Measurements from ENCODE around the gene AP3B1. TPM values are rescaled to one million over a fixed set of nuclear protein-coding genes. Genes with fewer than 3 reads are reported as not detected.

Gene AP3B1
- total RNA-seq, 1 donor from 2014 or later: 45.5 TPM

DNA sequence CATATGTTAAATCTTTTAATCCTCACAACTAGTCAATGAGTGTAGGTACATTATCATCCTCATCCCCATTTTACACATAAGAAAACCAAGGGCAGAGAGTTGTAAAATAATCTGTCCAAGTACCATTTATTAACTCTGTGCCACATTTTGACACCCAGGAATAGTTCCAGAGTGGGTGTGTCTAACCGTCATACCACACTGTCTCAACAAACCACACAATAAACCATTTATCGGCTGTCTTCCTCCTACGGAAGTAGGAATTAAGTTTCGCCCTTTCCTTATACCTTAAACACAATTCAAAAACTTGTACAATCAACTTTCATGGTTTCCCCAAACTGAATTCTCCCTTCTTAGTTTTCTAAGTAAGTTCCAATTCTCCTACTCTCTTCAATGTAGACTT is 11.4 kb downstream of the AP3B1 start:
- intact Hi-C loops (cut with micrococcal nuclease): no loop called here
- H3K9me3 Mint-ChIP-seq: no peaks in the 10 kb centered on the region
- no peak for DNase-seq
- peaks cover 10% of the 10 kb centered on the region for H3K36me3 Mint-ChIP-seq (ENCODE audit: low read depth)
- H3K27ac Mint-ChIP-seq: no peak overlapping the region
- H3K4me1 Mint-ChIP-seq: peaks cover 18% of the 10 kb centered on the region
- H3K4me3 Mint-ChIP-seq: no peak overlapping the region
- H3K27me3 Mint-ChIP-seq: no peaks in the 10 kb centered on the region

DNA sequence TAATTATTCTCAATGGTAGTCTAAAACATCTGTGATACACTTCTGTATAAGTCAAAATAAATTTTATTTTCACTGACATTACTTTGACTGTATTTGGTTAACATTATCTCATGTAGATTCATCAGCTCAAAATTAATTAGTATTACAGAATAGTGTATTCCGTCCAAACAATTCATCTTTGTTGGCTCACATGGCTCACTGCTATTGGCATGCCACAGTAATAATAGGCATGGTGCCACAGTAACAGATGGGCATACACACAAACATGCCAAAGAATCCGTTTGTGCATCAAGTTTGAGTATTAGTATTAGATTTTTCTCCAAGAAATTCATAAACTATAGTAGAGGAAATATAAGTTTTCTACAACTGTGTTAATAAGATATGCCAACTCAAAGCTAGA is 14.2 kb downstream of the AP3B1 start:
- H3K9me3 Mint-ChIP-seq: no peaks in the 10 kb centered on the region
- peaks cover 7% of the 10 kb centered on the region for H3K4me1 Mint-ChIP-seq
- H3K4me3 Mint-ChIP-seq: no peak overlapping the region
- H3K27ac Mint-ChIP-seq: no peak overlapping the region
- DNase-seq: no peak
- H3K36me3 Mint-ChIP-seq (ENCODE audit: low read depth): peaks cover 4% of the 10 kb centered on the region
- no peaks in the 10 kb centered on the region for H3K27me3 Mint-ChIP-seq
- intact Hi-C loops (cut with micrococcal nuclease): no loop called here

DNA sequence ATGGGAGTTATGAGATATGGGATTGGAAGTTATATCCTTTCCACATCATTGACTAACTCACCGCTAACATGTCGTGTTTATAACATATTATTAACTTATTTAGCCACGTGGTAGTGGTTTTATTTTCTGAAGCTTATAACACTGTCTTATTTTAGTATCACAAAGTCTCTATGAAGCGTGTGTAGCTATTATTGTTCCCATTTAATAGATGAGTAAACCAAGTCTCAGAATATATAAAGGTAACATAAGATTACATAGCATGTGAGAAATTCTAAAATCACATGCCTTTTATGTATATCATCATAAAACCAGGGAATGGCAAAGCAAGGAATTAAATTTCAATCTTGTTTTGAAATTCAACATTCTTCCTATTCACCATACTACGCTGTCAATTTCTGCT is 15.3 kb downstream of the AP3B1 start:
- Mint-ChIP-seq H3K9me3 (no peaks in the 10 kb centered on the region), H3K27ac (no peak overlapping the region), H3K36me3 (ENCODE audit: low read depth) (peaks cover 2% of the 10 kb centered on the region), H3K27me3 (no peaks in the 10 kb centered on the region), H3K4me3 (no peak overlapping the region), H3K4me1 (peaks cover 4% of the 10 kb centered on the region)
- intact Hi-C loops (cut with micrococcal nuclease): no loop called here
- DNase-seq: no peak

- H3K4me1 Mint-ChIP-seq: peaks cover 2% of the 10 kb centered on the region
- peaks cover 4% of the 10 kb centered on the region for H3K36me3 Mint-ChIP-seq (ENCODE audit: low read depth)
- H3K4me3 Mint-ChIP-seq: no peak overlapping the region
- no peak overlapping the region for H3K27ac Mint-ChIP-seq
- no peaks in the 10 kb centered on the region for H3K27me3 Mint-ChIP-seq
- intact Hi-C loops (cut with micrococcal nuclease): no loop called here
- no peaks in the 10 kb centered on the region for H3K9me3 Mint-ChIP-seq
- no peak for DNase-seq
These were observed 16.8 kb downstream of the AP3B1 start for GRCh38 chr5:78277715-78278114.

- intact Hi-C loops (cut with micrococcal nuclease): no loop called here
- peaks cover 2% of the 10 kb centered on the region for H3K4me1 Mint-ChIP-seq
- H3K4me3 Mint-ChIP-seq: no peak overlapping the region
- H3K27ac Mint-ChIP-seq: no peak overlapping the region
- H3K9me3 Mint-ChIP-seq: no peaks in the 10 kb centered on the region
- peaks cover 1% of the 10 kb centered on the region for H3K36me3 Mint-ChIP-seq (ENCODE audit: low read depth)
- H3K27me3 Mint-ChIP-seq: no peaks in the 10 kb centered on the region
- no peak for DNase-seq
These were observed 18.4 kb downstream of the AP3B1 start for GRCh38 chr5:78275998-78276543.

DNA sequence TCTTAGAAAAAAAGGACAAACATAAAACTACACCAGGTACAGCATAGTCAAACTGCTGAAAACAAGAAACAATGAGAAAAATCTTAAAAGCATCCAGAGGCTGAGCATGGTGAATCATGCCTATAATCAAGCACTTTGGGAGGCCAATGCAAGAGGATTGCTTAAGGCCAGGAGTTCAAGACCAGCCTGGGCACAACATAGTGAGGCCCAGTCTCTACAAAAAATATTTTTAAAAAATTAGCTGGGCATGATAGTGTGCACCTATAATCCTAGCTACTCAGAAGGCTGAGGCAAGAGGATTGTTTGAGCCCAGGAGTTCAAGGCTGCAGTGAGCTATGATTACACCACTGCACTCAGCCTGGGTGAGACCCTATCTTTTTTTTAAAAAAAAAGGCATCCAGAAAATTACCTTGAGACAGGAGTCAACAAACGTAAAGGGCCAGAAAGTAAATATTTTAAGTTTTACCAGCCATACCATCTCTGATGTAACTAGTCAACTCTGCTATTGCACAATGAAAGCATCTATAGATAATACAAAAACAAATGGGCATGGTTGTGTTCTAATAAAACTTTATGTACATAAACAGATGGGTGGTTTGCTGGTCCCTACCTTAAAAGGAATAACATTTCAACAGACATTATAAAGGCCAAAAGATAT is 19.8 kb downstream of the AP3B1 start:
- Mint-ChIP-seq H3K4me1 (peaks cover 2% of the 10 kb centered on the region), H3K27ac (no peak overlapping the region), H3K9me3 (no peaks in the 10 kb centered on the region), H3K36me3 (ENCODE audit: low read depth) (peaks cover 1% of the 10 kb centered on the region), H3K27me3 (no peaks in the 10 kb centered on the region), H3K4me3 (no peak overlapping the region)
- DNase-seq: no peak
- intact Hi-C loops (cut with micrococcal nuclease): no loop called here

DNA sequence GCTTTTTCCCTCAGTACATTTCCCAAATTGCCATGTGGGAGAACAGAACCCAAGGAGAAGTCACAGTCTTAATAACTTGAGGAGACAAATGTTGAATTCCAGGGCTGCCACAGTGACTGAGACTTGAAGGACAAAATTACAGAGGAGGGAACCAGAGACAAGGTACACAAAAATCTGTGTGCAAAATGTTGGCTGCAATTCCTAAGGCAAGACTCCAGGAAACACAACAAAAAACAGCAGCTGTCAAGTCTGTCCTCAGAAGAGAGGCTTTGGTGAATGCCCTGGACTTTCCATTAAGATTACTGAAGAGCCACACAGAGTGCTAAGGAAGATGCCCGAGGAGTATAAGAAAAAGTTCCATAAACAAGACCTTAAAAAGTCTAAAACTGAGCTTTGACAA is 21.1 kb downstream of the AP3B1 start:
- intact Hi-C loops (cut with micrococcal nuclease): no loop called here
- no peak for DNase-seq
- Mint-ChIP-seq H3K9me3 (no peaks in the 10 kb centered on the region), H3K4me1 (peaks cover 3% of the 10 kb centered on the region), H3K27me3 (no peaks in the 10 kb centered on the region), H3K4me3 (no peak overlapping the region), H3K27ac (no peak overlapping the region), H3K36me3 (ENCODE audit: low read depth) (peaks cover 1% of the 10 kb centered on the region)

- Mint-ChIP-seq H3K9me3 (no peaks in the 10 kb centered on the region), H3K4me1 (peaks cover 5% of the 10 kb centered on the region), H3K4me3 (no peak overlapping the region), H3K27me3 (no peaks in the 10 kb centered on the region), H3K36me3 (ENCODE audit: low read depth) (peaks cover 1% of the 10 kb centered on the region), H3K27ac (no peak overlapping the region)
- DNase-seq: no peak
- intact Hi-C loops (cut with micrococcal nuclease): no loop called here
These were observed 22.7 kb downstream of the AP3B1 start for GRCh38 chr5:78271766-78272165.

DNA sequence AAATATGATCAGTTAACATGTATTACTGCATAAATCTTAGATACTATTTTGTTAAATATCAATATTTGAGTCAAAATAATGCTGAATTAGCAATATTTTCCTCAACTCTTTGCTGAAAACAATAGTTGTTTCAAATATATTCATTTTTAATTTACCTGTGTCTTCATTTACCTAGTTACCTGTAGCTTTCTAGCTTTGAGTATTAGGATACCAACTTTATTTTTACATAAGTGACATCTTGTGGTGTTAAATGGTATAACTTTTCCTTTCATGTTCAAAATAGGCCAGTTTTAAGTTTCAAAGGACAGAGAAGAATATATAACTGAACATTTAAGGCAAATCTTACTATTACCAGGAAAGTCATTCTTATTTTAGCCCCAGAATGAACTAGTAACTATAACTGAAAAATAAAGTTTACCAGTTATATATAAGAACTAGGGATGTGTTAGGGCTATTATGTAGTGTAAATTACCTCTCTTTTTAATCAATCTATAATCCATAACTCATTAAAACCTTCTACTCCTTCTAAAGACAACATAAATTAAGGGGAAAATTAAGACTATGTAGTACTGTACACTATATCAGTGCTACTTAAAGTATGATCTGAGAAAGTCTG is 25.3 kb downstream of the AP3B1 start:
- no peaks in the 10 kb centered on the region for H3K9me3 Mint-ChIP-seq
- peaks cover 12% of the 10 kb centered on the region for H3K36me3 Mint-ChIP-seq (ENCODE audit: low read depth)
- peaks cover 7% of the 10 kb centered on the region for H3K4me1 Mint-ChIP-seq
- intact Hi-C loops (cut with micrococcal nuclease): loop anchor here (10.0 kb wide), 1 partner anchor 624 kb away; no protein-coding TSS in a partner anchor
- DNase-seq: no peak
- H3K27me3 Mint-ChIP-seq: no peaks in the 10 kb centered on the region
- H3K4me3 Mint-ChIP-seq: no peak overlapping the region
- H3K27ac Mint-ChIP-seq: no peak overlapping the region

DNA sequence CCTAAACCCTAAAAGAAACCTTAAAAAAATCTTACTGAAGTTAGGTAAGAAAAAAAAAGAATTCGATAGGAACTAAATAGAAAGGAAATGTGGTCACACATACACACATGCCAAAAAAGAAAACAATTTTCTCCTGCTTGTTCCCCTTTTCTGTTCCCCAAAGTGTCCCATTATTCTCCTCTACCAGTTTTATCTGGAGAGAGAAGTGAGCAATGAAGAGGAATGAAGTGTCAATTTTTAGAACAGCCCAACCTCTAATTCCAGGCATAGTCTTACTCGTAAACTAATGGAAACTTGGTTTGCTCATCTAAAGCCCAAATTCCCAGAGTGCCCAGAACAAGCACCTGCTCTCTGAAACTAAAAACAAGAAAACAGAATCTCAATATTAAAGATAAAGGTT is 26.1 kb downstream of the AP3B1 start:
- Mint-ChIP-seq H3K27me3 (no peaks in the 10 kb centered on the region), H3K36me3 (ENCODE audit: low read depth) (peaks cover 15% of the 10 kb centered on the region), H3K9me3 (no peaks in the 10 kb centered on the region), H3K27ac (no peak overlapping the region), H3K4me1 (peaks cover 5% of the 10 kb centered on the region), H3K4me3 (no peak overlapping the region)
- intact Hi-C loops (cut with micrococcal nuclease): loop anchor here (10.0 kb wide), 1 partner anchor 624 kb away; no protein-coding TSS in a partner anchor
- DNase-seq: no peak

- Mint-ChIP-seq H3K4me1 (peaks cover 5% of the 10 kb centered on the region), H3K9me3 (no peaks in the 10 kb centered on the region), H3K27me3 (no peaks in the 10 kb centered on the region), H3K4me3 (no peak overlapping the region), H3K27ac (no peak overlapping the region), H3K36me3 (ENCODE audit: low read depth) (peaks cover 28% of the 10 kb centered on the region)
- DNase-seq: no peak
- intact Hi-C loops (cut with micrococcal nuclease): loop anchor here (10.0 kb wide), 1 partner anchor 620 kb away; no protein-coding TSS in a partner anchor
These were observed 29.3 kb downstream of the AP3B1 start for GRCh38 chr5:78265163-78265562.

GRCh38 chr5:78264600-78264999 is 29.9 kb downstream of the AP3B1 start:
- Mint-ChIP-seq H3K27me3 (no peaks in the 10 kb centered on the region), H3K36me3 (ENCODE audit: low read depth) (peaks cover 29% of the 10 kb centered on the region), H3K27ac (no peak overlapping the region), H3K4me3 (no peak overlapping the region), H3K4me1 (peaks cover 5% of the 10 kb centered on the region), H3K9me3 (no peaks in the 10 kb centered on the region)
- no peak for DNase-seq
- intact Hi-C loops (cut with micrococcal nuclease): loop anchor here (10.0 kb wide), 1 partner anchor 620 kb away; no protein-coding TSS in a partner anchor

DNA sequence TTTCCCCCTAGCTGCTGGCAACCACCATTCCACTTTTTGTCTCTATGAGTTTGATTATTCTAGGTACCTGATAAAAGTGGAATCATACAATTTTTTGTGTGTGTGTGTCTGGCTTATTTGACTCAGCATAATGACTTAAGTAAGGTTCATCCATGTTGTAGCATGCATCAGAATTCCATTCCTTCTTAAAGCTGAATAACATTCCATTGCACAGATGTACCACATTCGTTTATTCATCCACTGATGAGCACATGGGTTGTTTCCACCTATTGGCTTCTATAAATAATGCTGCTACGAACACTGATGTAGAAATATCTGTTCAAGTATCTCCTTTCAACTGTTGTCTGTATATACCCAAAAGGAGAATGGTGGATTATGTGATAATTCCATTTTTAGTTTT is 33.7 kb downstream of the AP3B1 start:
- peaks cover 5% of the 10 kb centered on the region for H3K4me1 Mint-ChIP-seq
- H3K4me3 Mint-ChIP-seq: no peak overlapping the region
- H3K9me3 Mint-ChIP-seq: no peaks in the 10 kb centered on the region
- no peaks in the 10 kb centered on the region for H3K27me3 Mint-ChIP-seq
- DNase-seq: no peak
- peaks cover 59% of the 10 kb centered on the region for H3K36me3 Mint-ChIP-seq (ENCODE audit: low read depth)
- intact Hi-C loops (cut with micrococcal nuclease): loop anchor here (10.0 kb wide), 1 partner anchor 616 kb away; no protein-coding TSS in a partner anchor
- no peak overlapping the region for H3K27ac Mint-ChIP-seq

DNA sequence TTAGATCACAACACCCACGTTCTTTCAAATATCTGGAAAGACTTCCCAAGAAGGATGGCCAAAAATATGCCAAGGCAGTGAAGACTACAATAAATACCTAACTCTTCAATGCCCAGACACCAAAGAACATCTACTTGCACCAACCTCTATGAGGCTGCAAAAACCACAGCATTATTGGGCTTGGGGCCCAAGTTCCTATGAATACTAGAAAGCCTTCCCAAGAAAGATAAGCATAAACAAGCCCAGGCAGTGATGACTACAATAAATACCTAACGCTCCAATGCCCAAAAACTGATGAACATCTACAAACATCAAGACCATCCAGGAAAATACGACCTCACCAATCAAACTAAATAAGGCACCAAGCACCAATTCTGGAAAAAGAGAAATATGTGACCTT is 41.3 kb downstream of the AP3B1 start:
- H3K27ac Mint-ChIP-seq: no peak overlapping the region
- intact Hi-C loops (cut with micrococcal nuclease): no loop called here
- H3K27me3 Mint-ChIP-seq: no peaks in the 10 kb centered on the region
- H3K4me1 Mint-ChIP-seq: peaks cover 7% of the 10 kb centered on the region
- peaks cover 51% of the 10 kb centered on the region for H3K36me3 Mint-ChIP-seq (ENCODE audit: low read depth)
- DNase-seq: no peak
- peaks cover 11% of the 10 kb centered on the region for H3K9me3 Mint-ChIP-seq
- H3K4me3 Mint-ChIP-seq: no peak overlapping the region

Measured in activated CD4-positive, alpha-beta T cell treated with anti-CD3 and anti-CD28 coated beads, Interleukin-2, amount 10 ng/mL, durations not matched to agents 24 days and 14 days (primary cell).